ENCODE data around the gene NAPB.
A peak's percentile ranks its signal among the peaks of the same experiment; 100 is the strongest.

NAPB gene

DNA sequence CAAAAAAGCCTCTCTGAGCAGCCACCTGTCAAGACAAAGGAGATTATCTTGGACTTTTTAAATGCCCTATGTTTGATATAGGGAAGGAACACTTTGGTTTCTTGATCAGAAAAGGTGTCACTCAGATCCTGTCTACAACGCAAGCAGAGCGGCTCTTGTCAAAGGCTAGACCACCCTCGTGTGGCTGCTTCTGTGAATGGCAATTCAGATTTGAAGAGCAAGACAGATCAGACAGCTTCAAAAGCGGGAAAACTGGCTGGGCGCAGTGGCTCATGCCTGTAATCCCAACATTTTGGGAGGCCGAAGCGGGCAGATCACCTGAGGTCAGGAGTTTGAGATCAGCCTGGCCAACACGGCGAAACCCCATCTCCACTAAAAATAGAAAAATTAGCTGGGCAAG is 80.8 kb downstream of the NAPB start:
- peak; percentile 20 for DNase-seq

DNA sequence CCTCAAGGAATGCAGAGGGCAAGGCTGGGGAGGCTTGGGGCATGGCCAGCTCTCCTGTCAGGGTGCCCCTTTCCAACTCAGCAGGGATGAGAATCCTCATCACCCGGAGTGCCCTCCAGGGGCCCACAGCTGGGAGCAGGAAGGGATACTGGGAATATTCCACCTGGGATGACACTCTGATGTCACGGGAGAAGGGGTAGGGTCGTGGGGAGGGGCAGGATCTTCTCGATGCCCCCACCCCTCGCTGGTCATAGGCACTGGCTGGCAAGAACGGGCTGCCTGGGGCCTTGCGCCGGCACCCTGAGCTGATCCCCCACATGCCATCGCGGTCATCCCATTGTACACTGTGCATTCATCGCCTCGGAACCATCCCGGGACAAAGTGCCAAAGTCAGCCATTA is 81.3 kb downstream of the NAPB start:
- no peak for DNase-seq

DNA sequence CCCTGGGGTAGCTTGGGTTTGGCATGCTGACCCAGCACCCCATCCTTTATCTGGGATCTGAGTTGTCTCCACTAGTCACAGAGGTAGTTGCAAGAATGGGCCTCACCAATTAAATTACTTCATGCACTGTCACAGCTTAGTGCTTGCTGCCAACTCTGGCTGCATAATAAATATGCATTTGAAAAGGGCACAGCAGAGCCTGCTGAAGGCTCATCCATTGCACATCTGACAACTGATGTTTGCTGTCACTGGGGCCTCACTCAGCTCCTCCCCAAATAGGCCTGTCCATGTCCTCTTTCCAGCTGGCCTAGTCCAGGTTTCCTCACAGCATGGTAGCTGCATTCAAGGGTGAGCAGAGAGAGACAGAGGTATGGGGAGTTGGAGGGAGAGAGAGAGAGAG is 84.0 kb downstream of the NAPB start:
- no peak for DNase-seq

DNA sequence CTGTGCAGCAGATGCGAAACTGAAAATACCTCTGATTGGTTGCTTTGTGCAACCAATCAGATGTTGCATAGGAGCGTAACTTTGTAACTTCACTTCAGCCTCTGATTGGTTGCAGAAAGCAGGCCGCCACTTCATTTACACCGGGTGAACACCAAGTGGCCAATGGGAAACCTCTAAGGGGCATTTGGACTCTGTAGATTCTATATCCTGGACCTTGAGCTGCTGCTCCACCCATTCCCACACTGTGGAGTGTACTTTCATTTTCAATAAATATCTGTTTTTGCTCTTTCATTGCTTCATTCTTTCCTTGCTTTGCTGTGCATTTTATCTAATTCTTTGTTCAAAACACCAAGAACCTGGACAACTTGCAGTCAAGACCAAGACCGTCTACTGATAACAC is 84.8 kb downstream of the NAPB start:
- no peak for DNase-seq

DNA sequence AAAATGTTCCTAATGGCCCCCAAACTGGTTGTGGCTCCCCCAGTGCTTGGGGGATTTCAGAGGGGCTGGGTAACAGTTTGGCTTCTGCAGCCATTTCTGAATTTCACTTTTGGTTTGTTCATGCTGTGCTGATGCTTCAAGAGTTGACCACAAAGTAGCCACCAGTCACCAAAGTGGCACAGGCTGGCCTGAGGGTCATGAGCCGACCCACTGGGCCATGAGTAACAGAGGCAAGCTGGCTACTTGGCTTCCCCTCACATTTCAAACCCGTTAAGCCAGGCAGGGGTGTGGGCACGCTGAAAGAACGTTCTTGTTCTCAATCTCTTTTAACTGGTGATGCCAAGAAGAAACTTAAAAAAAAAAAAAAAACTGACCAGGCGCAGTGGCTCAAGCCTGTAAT is 85.8 kb downstream of the NAPB start:
- DNase-seq: no peak

DNA sequence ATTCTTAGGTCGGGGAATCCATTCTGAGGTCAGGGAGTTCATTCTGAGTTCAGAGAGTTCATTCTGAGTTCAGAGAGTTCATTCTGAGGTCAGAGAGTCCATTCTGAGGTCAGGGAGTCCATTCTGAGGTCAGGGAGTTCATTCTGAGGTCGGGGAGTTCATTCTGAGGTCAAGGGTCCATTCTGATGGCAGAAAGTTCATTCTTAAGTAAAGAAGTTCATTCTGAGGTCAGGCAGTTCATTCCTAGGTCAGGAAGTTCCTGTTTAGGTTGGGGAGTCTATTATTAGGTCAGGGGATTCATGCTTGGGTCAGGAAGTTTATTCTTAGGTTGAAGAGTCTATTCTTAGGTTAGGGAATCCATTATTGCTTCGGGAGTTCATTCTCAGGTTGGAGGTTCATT is 87.2 kb downstream of the NAPB start:
- DNase-seq: no peak

DNA sequence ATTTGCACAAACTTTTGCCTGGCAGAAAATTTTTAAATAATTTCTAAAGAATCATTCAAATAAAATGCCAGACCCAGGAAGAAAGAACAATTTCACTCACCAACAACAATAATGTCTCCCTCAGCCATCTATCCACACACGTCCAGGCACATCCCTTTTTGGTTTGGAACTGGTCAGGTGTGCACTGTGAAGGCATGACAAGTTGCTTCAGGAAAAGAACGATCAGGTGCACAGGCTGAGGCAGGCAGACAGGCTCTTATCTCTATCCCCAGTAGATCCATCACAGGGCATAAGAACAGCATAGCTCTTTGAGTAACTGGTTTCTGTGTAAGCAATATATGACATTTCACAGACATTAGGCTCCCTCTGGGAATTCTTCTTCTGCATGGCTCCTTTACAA is 88.8 kb downstream of the NAPB start:
- no peak for DNase-seq

DNA sequence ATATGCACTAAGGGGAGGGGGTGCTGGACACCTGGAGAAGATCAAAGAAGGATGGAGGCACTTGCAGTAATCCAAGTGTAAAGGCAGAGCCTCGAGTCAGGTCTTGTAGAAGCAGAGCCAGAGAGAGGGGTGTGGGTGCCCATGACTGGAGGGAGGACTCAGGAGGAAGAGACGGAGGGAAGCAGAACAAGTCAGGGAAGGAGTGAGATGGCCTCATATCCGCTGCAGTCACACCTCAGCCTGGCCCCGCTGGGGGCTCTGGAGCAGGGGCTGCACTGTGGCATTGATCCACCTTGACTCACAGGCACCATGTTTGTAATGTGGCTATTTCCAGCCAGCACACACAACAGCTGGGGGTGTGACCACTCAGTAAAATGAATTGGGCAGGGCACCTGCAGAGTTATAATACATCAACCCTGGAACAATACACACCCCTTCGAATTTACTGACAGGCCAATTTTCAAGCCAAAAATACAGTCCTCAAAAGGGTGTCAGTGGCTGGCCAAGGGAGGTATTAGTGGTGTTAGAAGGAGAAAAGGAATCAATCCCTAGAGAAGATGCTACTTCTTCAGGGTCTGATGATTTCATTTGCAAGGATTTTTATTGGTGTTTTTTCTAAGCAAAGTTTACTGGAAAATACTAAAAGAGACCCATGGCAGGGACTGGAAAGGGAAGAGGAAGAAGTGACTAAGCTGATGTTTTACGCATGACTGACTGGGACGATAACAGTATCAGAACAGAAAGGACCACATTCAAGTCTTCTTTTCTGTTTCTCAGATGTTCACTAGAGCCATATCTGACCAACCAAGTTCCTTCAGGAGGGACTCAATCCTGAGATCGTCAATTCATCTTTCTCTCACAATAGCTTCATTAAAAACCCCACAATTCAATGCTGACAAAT is 89.6 kb downstream of the NAPB start:
- no peak for DNase-seq

DNA sequence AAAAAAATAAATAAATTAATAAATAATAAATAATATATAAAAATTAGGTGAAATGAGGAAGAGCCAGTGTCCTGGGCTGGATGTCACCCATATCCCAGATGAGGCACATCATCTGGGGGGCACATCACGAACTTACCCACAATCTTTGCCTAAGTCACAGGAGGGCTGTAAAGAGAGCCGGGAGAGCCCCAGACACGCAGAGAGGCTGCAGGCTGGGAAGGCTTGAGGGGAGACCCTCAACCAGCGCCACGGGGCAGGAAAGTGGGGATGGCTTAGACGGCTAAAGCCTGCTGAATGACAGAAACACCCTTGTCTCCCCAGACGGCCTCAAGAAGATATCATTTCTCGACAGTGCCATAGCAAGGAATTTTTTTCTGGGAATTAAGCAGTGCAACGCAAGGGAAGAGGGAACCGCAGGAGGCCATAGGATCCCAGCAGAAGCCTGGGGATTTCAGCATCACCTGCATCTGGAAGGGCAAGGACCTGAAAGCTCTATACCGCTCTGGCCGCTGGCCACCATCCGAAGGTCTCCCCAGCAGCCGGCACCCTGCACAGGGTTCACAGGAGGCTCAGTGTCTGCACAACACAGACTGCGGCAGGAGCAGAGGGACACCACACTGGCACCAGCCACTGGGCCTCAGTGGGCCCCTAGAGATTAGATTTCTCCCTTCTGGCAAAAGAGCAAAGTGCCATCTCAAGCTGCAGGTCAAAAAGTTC is 93.5 kb downstream of the NAPB start:
- DNase-seq: no peak

DNA sequence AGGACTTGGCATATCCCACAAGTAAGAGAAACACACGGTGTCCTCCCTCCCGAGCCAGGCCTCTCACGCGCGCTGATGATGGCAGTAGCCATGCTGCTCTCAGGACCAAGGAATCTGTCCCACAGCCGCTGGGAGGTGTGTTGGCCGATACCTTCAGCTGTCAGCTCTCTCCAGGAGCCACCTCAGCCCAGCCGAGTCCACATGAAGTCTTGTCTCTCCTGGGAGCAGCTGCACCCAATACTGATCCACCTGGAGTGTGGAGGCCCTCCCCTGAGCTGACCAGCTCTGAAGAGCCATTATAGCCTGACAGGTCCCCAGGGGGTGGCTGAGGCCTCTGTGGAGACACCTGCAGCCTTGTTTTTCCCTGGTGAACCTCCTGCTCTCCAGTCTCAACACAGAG is 94.5 kb downstream of the NAPB start:
- DNase-seq: no peak

DNA sequence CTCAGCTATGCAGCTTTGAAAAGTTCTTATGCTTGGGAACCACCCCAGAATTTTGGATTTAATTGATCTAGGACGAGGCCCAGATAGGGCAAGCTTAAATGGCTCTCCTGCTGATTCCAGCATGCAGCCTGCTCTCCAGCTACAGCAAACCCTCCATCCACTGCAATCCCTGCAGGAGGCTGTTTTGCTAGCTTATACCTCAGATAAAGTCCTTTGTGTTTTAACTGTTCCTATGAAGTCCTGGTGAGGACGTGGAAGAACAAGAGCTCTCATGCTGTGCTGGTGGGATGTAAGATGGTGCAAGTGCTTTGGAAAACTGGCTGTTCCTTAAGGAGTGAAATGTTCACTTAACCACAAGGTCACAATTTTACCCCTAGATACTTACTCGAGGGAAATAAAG is 96.2 kb downstream of the NAPB start:
- no peak for DNase-seq

Data from DMS79 (cell line).